ENCODE measurements around the gene HACD4.
A peak's percentile ranks its signal among the peaks of the same experiment; 100 is the strongest.

DNA sequence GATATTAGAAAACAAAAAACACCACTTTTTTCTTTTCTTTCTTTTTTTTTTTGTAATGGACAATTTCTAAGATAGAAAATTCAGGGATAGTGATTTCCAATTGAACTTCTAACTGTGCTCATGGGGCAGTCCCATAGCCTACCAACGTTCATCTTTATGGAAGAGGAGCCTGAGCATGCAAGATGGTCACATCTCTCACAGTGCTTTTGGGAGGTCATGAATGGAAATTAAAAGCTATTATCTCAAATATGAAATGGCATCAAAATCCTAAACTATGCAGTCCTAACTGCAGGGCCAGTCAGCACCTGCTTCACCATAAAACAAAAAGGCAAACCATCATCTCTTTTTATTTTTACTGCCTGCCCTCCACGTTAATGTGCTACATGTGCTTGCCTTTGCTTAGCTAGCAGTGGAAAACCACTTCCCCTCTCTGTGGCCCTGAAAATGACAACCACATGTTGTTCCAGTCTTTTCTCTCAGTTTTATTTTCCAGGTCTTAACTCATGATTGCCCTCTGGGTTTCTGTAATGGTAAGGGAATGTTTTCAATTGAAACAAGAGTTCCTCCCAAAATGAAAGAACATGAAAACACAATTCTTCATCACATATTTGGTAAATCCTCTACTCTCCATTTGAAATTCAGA is 29.6 kb upstream of the HACD4 start:
- TF ChIP-seq, protein P1, sequence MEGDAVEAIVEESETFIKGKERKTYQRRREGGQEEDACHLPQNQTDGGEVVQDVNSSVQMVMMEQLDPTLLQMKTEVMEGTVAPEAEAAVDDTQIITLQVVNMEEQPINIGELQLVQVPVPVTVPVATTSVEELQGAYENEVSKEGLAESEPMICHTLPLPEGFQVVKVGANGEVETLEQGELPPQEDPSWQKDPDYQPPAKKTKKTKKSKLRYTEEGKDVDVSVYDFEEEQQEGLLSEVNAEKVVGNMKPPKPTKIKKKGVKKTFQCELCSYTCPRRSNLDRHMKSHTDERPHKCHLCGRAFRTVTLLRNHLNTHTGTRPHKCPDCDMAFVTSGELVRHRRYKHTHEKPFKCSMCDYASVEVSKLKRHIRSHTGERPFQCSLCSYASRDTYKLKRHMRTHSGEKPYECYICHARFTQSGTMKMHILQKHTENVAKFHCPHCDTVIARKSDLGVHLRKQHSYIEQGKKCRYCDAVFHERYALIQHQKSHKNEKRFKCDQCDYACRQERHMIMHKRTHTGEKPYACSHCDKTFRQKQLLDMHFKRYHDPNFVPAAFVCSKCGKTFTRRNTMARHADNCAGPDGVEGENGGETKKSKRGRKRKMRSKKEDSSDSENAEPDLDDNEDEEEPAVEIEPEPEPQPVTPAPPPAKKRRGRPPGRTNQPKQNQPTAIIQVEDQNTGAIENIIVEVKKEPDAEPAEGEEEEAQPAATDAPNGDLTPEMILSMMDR (IDR thresholded peaks at IDR 0.05), result peak in 1 of 6 experiments; percentile 4
- no peak for TF ChIP-seq POLR2A (IDR thresholded peaks at IDR 0.05)

All from Peyer's patch (tissue), 4 donors.